Fibroblast of lung (primary cell): Measurements from ENCODE around the gene ZXDC.

Experiments used
- EZH2 ChIP-seq: IDR thresholded peaks from 2 replicates; pipeline ENCODE4 v1.5.1; 2012; ENCODE audit warnings: low read length, control low read depth, mild to moderate bottlenecking; ENCODE audit errors: missing control alignments
- TF ChIP-seq, protein P1 (sequence below), 2 donors: IDR thresholded peaks in 1 of 2; conservative IDR thresholded peaks in 1 of 2; 1 replicate in 1 of 2; 2 replicates in 1 of 2; pipeline ENCODE4 v1.5.1; 2011 to 2012; ENCODE audit warnings: low read length in 2 of 2, control low read depth in 1 of 2, inconsistent platforms in 1 of 2, low read depth in 1 of 2, mild to moderate bottlenecking in 1 of 2

DNA sequence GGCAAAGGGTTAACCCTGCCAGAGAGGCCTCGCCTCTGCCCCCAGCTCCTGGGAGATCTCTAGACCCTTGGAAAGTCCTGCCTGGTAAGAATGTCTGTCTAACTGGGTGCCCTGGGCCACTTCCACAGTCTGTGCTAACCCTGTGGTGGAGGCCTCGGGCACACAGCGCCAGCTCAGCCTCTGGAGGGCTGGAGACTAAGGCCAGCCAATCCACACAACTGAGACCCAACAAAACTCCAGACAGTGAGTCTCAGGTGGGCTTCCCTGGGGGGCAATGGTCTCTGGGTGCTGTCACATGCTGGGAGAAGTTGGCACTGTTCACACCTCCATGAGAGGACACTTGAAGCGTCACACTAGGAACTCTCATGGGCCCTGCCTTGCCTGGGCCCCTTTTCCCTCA, 19.5 kb downstream of the ZXDC start:
- TF ChIP-seq, protein P1, sequence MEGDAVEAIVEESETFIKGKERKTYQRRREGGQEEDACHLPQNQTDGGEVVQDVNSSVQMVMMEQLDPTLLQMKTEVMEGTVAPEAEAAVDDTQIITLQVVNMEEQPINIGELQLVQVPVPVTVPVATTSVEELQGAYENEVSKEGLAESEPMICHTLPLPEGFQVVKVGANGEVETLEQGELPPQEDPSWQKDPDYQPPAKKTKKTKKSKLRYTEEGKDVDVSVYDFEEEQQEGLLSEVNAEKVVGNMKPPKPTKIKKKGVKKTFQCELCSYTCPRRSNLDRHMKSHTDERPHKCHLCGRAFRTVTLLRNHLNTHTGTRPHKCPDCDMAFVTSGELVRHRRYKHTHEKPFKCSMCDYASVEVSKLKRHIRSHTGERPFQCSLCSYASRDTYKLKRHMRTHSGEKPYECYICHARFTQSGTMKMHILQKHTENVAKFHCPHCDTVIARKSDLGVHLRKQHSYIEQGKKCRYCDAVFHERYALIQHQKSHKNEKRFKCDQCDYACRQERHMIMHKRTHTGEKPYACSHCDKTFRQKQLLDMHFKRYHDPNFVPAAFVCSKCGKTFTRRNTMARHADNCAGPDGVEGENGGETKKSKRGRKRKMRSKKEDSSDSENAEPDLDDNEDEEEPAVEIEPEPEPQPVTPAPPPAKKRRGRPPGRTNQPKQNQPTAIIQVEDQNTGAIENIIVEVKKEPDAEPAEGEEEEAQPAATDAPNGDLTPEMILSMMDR (conservative IDR thresholded peaks at IDR 0.05 in 1 of 2, IDR thresholded peaks at IDR 0.05 in 1 of 2; ENCODE audit: low read depth in 1 of 2, low read length in 2 of 2): no peak
- TF ChIP-seq EZH2: no peak
